OCI-LY1 (cell line): ENCODE measurements around the gene IL31RA.

Experiments used
- H2AFZ ChIP-seq: fragments of 200-600 bp; sonication (generic), shearing (Covaris generic); 2 replicates; pipeline ENCODE4 v1.6.0; 2014; ENCODE audit warnings: antibody characterized with exemption, mild to moderate bottlenecking, low read length
- H3F3A ChIP-seq: fragments of 200-600 bp; sonication (generic), shearing (Covaris generic); 2 replicates; pipeline ENCODE4 v1.6.0; 2014; ENCODE audit warnings: mild to moderate bottlenecking, antibody characterized with exemption, low read length, moderate library complexity; ENCODE audit not compliant: insufficient read depth
- H3K27ac ChIP-seq: fragments of 200-600 bp; sonication (generic); 2 replicates; pipeline ENCODE4 v1.5.1; 2014; ENCODE audit warnings: low read length, mixed run types, mild to moderate bottlenecking, low read depth; ENCODE audit not compliant: poor library complexity, severe bottlenecking
- H3K27me3 ChIP-seq: fragments of 200-600 bp; sonication (generic); 2 replicates; pipeline ENCODE4 v1.6.0; 2014; ENCODE audit warnings: antibody characterized with exemption, mild to moderate bottlenecking, low read length, moderate library complexity; ENCODE audit not compliant: insufficient read depth
- H3K36me3 ChIP-seq: fragments of 200-600 bp; sonication (generic); 2 replicates; pipeline ENCODE4 v1.6.1; 2014; ENCODE audit warnings: mild to moderate bottlenecking, antibody characterized with exemption, low read length, moderate library complexity, mixed read lengths; ENCODE audit not compliant: insufficient read depth
- H3K4me1 ChIP-seq: fragments of 200-600 bp; sonication (generic); 2 replicates; pipeline ENCODE4 v1.5.1; 2014; ENCODE audit warnings: mild to moderate bottlenecking, low read length, moderate library complexity; ENCODE audit not compliant: insufficient read depth, severe bottlenecking
- H3K4me2 ChIP-seq: fragments of 200-600 bp; sonication (generic), shearing (Covaris generic); 2 replicates; pipeline ENCODE4 v1.6.1; 2014; ENCODE audit warnings: low read length
- H3K4me3 ChIP-seq: fragments of 200-600 bp; sonication (generic); 2 replicates; pipeline ENCODE4 v1.5.1; 2014; ENCODE audit warnings: low read length, low read depth, mild to moderate bottlenecking, mixed read lengths; ENCODE audit not compliant: poor library complexity, severe bottlenecking
- H3K79me2 ChIP-seq: fragments of 200-600 bp; shearing (Covaris generic); 2 replicates; pipeline ENCODE4 v1.6.1; 2016; ENCODE audit warnings: mixed run types, low read length, mixed read lengths; ENCODE audit not compliant: insufficient read depth
- H3K9ac ChIP-seq: fragments of 200-600 bp; sonication (generic), shearing (Covaris generic); 2 replicates; pipeline ENCODE4 v1.6.1; 2014; ENCODE audit warnings: mild to moderate bottlenecking, low read length, mixed read lengths
- H3K9me2 ChIP-seq: fragments of 200-600 bp; sonication (generic), shearing (Covaris generic); 2 replicates; pipeline ENCODE4 v1.6.1; 2014; ENCODE audit warnings: low read depth, mild to moderate bottlenecking, low read length, mixed read lengths
- H3K9me3 ChIP-seq: fragments of 200-600 bp; shearing (Covaris generic); 2 replicates; pipeline ENCODE4 v1.6.1; 2014; ENCODE audit warnings: low read length, mixed read lengths
- H4K20me1 ChIP-seq: fragments of 200-600 bp; sonication (generic), shearing (Covaris generic); 2 replicates; pipeline ENCODE4 v1.6.0; 2016; ENCODE audit warnings: mild to moderate bottlenecking, low read length; ENCODE audit not compliant: insufficient read depth
- EZH2 ChIP-seq: fragments of 200-600 bp; sonication (generic), shearing (Covaris generic); IDR thresholded peaks from 2 replicates; pipeline ENCODE4 v1.8.0; 2017; ENCODE audit warnings: borderline replicate concordance, mixed run types, mild to moderate bottlenecking, antibody characterized with exemption, low read length, moderate library complexity, mixed read lengths
- TF ChIP-seq, protein P1 (sequence below): fragments of 200-600 bp; sonication (generic), shearing (Covaris generic); IDR thresholded peaks from 2 replicates; pipeline ENCODE4 v1.5.1; 2017; ENCODE audit warnings: mild to moderate bottlenecking, antibody characterized with exemption, low read length, moderate library complexity, mixed read lengths

Gene IL31RA

GRCh38 chr5:55923177-55923771, 72.1 kb downstream of the IL31RA start:
- Histone ChIP-seq H3K4me1 (no peaks in the 10 kb centered on the region), H3K9me3 (no peaks in the 10 kb centered on the region), H2AFZ (no peak overlapping the region), H3K9me2 (no peaks in the 10 kb centered on the region), H3K27ac (no peak overlapping the region), H3K9ac (no peak overlapping the region), H3K4me2 (peak overlapping the region; percentile 40; the same call in 1 of the 2 replicates), H3K27me3 (no peaks in the 10 kb centered on the region), H4K20me1 (no peaks in the 10 kb centered on the region), H3K79me2 (no peaks in the 10 kb centered on the region), H3K4me3 (peak overlapping the region; percentile 10), H3F3A (no peaks in the 10 kb centered on the region), H3K36me3 (no peaks in the 10 kb centered on the region)
- TF ChIP-seq, protein P1, sequence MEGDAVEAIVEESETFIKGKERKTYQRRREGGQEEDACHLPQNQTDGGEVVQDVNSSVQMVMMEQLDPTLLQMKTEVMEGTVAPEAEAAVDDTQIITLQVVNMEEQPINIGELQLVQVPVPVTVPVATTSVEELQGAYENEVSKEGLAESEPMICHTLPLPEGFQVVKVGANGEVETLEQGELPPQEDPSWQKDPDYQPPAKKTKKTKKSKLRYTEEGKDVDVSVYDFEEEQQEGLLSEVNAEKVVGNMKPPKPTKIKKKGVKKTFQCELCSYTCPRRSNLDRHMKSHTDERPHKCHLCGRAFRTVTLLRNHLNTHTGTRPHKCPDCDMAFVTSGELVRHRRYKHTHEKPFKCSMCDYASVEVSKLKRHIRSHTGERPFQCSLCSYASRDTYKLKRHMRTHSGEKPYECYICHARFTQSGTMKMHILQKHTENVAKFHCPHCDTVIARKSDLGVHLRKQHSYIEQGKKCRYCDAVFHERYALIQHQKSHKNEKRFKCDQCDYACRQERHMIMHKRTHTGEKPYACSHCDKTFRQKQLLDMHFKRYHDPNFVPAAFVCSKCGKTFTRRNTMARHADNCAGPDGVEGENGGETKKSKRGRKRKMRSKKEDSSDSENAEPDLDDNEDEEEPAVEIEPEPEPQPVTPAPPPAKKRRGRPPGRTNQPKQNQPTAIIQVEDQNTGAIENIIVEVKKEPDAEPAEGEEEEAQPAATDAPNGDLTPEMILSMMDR = no peak
- TF ChIP-seq EZH2 = no peak

DNA sequence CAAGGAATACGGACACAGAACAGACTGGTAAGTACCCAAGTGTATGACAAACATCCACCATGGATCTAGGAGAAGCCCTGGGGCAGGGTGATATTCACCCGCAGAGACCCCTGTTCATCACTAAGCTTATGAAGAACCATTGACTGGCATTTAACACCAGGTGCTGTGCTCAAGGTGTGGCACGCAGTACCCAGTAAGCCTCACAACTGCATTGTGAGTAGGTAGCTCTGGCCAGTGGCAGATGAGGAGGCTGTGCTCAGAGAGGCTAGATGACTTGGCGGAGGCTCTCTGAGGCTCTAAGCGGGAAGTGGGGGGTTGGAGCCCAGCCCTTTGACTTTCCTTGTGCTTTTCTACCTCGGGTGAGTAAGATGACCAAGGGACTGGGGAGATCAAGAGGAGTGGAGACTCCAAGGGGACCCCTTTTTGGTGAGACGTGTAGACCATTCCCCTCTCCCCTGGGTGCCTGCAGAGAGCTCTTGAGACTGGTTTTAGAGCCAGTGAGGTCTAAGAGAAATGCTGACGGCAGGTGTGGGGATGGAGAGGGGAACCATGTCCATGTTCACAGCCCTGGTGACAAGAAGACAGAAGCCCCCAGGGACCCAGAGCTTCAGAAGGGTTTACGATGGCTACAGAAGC, 72.8 kb downstream of the IL31RA start:
- no peak for TF ChIP-seq EZH2
- TF ChIP-seq, protein P1 = no peak
- no peak overlapping the region for H2AFZ ChIP-seq
- H3K4me2 ChIP-seq = no peak overlapping the region
- H3K9me3 ChIP-seq = no peaks in the 10 kb centered on the region
- H3K9ac ChIP-seq = no peak overlapping the region
- H3K27me3 ChIP-seq = no peaks in the 10 kb centered on the region
- no peaks in the 10 kb centered on the region for H3K4me1 ChIP-seq
- H3K79me2 ChIP-seq = no peaks in the 10 kb centered on the region
- H4K20me1 ChIP-seq = no peaks in the 10 kb centered on the region
- H3K27ac ChIP-seq = no peak overlapping the region
- no peaks in the 10 kb centered on the region for H3K9me2 ChIP-seq
- H3K36me3 ChIP-seq = no peaks in the 10 kb centered on the region
- H3F3A ChIP-seq = no peaks in the 10 kb centered on the region
- H3K4me3 ChIP-seq = no peak overlapping the region

- Histone ChIP-seq H4K20me1 (no peaks in the 10 kb centered on the region), H3K4me3 (no peak overlapping the region), H3K9me2 (no peaks in the 10 kb centered on the region), H3K79me2 (no peaks in the 10 kb centered on the region), H3K4me2 (no peak overlapping the region), H3K9me3 (no peaks in the 10 kb centered on the region), H3K27me3 (no peaks in the 10 kb centered on the region), H2AFZ (no peak overlapping the region), H3K4me1 (no peaks in the 10 kb centered on the region), H3K36me3 (no peaks in the 10 kb centered on the region), H3F3A (no peaks in the 10 kb centered on the region), H3K9ac (no peak overlapping the region), H3K27ac (no peak overlapping the region)
- TF ChIP-seq, protein P1 = no peak
- no peak for TF ChIP-seq EZH2
These were observed 73.6 kb downstream of the IL31RA start for GRCh38 chr5:55924744-55925143.
